Right lobe of liver (tissue), 6 donors: ENCODE measurements around the gene PAQR8. TPM values are rescaled to one million over a fixed set of nuclear protein-coding genes. Genes with fewer than 3 reads are reported as not detected.

Source experiments
- ATAC-seq, 4 donors: fragments of 200-7000 bp; cut with Tn5 transposase; one replicate each; pipeline ENCODE4 v1.9.1; 2020; ENCODE audit warnings: mild to moderate bottlenecking in 4 of 4, moderate library complexity in 4 of 4
- DNase-seq, 3 donors: peaks; one replicate each; pipeline ENCODE4 v3.0.0-alpha.2; 2020
- H3K27ac ChIP-seq, 3 donors: fragments of 200-600 bp; one replicate each; pipeline ENCODE4 v1.8.0; 2022
- H3K27me3 ChIP-seq, 2 donors: fragments of 200-600 bp; one replicate each; pipeline ENCODE4 v1.8.0; 2022
- H3K36me3 ChIP-seq, 4 donors: fragments of 200-600 bp; sonication (generic) in 1 of 4; one replicate each; pipeline versions ENCODE4 v1.5.1 to v1.8.0; 2017 to 2022; ENCODE audit warnings: control low read depth in 1 of 4
- H3K4me1 ChIP-seq, 4 donors: fragments of 200-600 bp; sonication (generic) in 1 of 4; one replicate each; pipeline versions ENCODE4 v1.5.1 to v1.8.0; 2017 to 2022; ENCODE audit warnings: control low read depth in 1 of 4
- H3K4me3 ChIP-seq, 3 donors: fragments of 200-600 bp; one replicate each; pipeline ENCODE4 v1.8.0; 2022
- H3K9me3 ChIP-seq, 4 donors: fragments of 200-600 bp; sonication (generic) in 1 of 4; one replicate each; pipeline versions ENCODE4 v1.5.1 to v1.8.0; 2017 to 2022; ENCODE audit warnings: control low read depth in 1 of 4
- POLR2A ChIP-seq: fragments of 450-650 bp; IDR thresholded peaks from one replicate; pipeline ENCODE4 v1.6.1; 2017; ENCODE audit warnings: antibody characterized with exemption, mild to moderate bottlenecking
- WGBS: methylation state at CpG from one replicate; pipeline ENCODE4 v1.1.6; 2018; ENCODE audit warnings: low coverage, low lambda C conversion rate; ENCODE audit not compliant: insufficient coverage; ENCODE audit errors: missing lambda C conversion rate; 5-methylcytosine and 5-hydroxymethylcytosine counted together
- intact Hi-C, 2 donors: fragments of 100-400 bp; cut with DNase I; formaldehyde crosslinking; loops; one replicate each; pipeline versions ENCODE4 v1.11.2 to v1.14.1; 2022
- total RNA-seq, 6 experiments: library from RNA; depleted of rRNA in 2 of 6; stranded (reverse); fragments of >200 nt in 2 of 6; fragmentation: NEBNext Ultra II Directional in 3 of 6; extraction: Animal tissue kit (Norgen Biotek cat#: 25700) in 3 of 6; gene quantifications; one replicate each; pipeline versions ENCODE4 v1.1.0 to v1.2.4, GENCODE V29; 2016 to 2023
- TF ChIP-seq, protein P1 (sequence below), 4 donors: fragments of 200-600 bp in 3 of 4; fragments of 450-650 bp in 1 of 4; IDR thresholded peaks; one replicate each; pipeline versions ENCODE4 v1.5.1 to v1.8.0; 2016 to 2022; ENCODE audit warnings: antibody characterized with exemption in 4 of 4, mild to moderate bottlenecking in 2 of 4
- donor health status: DM: no; HTN: yes; CAD: no.
- donor health status: DM: no; HTN: no; CAD: no.
- donor health status: DM: no; HTN: no; CAD: no.
- donor health status: DM: no; HTN: yes; CAD: no.
- donor health status: DM: no; HTN: yes; CAD: no.

Gene PAQR8
- total RNA-seq, 6 experiments from 2014 or later = 0.29 to 1.5 (median 0.77) TPM

GRCh38 chr6:52317841-52318581 lies 43.9 kb upstream of the PAQR8 start:
- ATAC-seq (no peak), DNase-seq (no peak)
- H3K4me3 ChIP-seq = no peak overlapping the region
- no peaks in the 10 kb centered on the region for H3K36me3 ChIP-seq
- TF ChIP-seq, protein P1, sequence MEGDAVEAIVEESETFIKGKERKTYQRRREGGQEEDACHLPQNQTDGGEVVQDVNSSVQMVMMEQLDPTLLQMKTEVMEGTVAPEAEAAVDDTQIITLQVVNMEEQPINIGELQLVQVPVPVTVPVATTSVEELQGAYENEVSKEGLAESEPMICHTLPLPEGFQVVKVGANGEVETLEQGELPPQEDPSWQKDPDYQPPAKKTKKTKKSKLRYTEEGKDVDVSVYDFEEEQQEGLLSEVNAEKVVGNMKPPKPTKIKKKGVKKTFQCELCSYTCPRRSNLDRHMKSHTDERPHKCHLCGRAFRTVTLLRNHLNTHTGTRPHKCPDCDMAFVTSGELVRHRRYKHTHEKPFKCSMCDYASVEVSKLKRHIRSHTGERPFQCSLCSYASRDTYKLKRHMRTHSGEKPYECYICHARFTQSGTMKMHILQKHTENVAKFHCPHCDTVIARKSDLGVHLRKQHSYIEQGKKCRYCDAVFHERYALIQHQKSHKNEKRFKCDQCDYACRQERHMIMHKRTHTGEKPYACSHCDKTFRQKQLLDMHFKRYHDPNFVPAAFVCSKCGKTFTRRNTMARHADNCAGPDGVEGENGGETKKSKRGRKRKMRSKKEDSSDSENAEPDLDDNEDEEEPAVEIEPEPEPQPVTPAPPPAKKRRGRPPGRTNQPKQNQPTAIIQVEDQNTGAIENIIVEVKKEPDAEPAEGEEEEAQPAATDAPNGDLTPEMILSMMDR (IDR thresholded peaks at IDR 0.05) = no peak
- no peak for TF ChIP-seq POLR2A
- no peaks in the 10 kb centered on the region for H3K4me1 ChIP-seq
- no peaks in the 10 kb centered on the region for H3K9me3 ChIP-seq
- intact Hi-C loops = no loop called here
- H3K27ac ChIP-seq = no peak overlapping the region
- WGBS = 33% methylated on average over 4 of the region's 4 CpGs
- H3K27me3 ChIP-seq = no peaks in the 10 kb centered on the region

DNA sequence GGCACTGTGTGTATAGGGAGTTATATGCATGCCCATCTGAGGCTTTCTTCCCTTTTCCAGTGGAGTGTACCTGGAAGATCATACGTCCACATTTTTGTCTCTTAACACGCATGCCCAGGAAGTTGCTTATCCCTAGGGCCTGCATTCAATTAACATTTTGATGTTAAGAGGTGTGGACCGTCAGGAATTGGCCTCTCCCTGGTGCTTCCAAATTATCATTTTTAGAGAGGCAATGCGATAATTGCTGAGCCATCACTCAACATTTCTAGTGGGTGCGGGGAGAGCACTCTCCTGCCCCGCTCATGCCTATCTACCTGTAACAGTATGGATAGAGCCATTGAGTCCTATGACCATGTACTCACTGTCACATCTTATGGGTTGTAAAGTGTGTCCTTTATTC lies 37.8 kb upstream of the PAQR8 start:
- Histone ChIP-seq H3K27me3 (no peaks in the 10 kb centered on the region), H3K36me3 (no peaks in the 10 kb centered on the region), H3K4me3 (no peak overlapping the region), H3K4me1 (no peaks in the 10 kb centered on the region), H3K27ac (no peak overlapping the region), H3K9me3 (no peaks in the 10 kb centered on the region)
- no peak for ATAC-seq
- no peak for DNase-seq
- WGBS = 93% methylated on average over 5 of the region's 6 CpGs
- intact Hi-C loops = no loop called here
- TF ChIP-seq, protein P1 (IDR thresholded peaks at IDR 0.05) = no peak
- no peak for TF ChIP-seq POLR2A

- DNase-seq = no peak
- TF ChIP-seq, protein P1 (IDR thresholded peaks at IDR 0.05) = no peak
- TF ChIP-seq POLR2A = no peak
- no peak for ATAC-seq
- no peaks in the 10 kb centered on the region for H3K9me3 ChIP-seq
- intact Hi-C loops = no loop called here
- H3K36me3 ChIP-seq = no peaks in the 10 kb centered on the region
- 81% methylated on average over 11 of the region's 14 CpGs for WGBS
- H3K27me3 ChIP-seq = no peaks in the 10 kb centered on the region
- no peak overlapping the region for H3K27ac ChIP-seq
- no peaks in the 10 kb centered on the region for H3K4me1 ChIP-seq
- no peak overlapping the region for H3K4me3 ChIP-seq
These were observed 36.1 kb upstream of the PAQR8 start for GRCh38 chr6:52325695-52326471.

DNA sequence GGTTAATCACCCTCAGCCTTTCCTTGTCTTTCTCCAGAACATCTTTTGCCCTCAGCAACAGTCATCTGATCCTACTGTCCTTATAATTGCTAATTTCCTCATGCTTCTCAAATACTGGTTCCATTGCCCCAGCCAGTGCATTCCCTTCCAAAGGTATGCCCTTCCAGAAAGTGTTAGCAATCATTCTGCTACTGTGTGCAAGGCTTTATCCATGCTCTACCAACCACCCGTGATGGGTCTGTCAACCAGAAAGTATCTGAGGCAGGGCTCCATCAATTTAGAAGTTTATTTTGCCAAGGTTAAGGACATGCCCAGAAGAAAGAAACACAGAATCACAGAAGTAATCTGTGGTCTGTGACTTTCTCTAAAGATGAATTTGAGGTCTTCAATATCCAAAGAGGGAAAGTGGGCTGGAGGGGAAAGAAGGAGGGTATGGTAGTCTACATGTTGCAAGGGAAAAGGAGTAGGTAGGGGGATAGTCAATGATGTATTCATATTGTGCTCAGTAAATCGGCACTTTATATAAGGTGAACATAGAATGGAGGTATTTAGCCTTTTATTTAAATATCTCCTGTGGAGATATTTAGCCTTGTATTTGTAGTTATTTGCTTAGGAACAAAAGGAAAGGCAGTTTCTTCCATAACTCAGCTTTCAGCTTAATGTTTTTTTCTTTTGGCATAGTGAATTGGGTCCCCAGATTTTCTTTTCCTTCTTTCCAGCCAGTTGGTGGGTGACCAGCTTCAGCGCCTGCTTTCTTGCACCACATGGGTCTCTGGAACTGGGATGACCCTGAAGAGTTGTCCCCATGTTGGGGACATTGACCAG lies 35.2 kb upstream of the PAQR8 start:
- ATAC-seq (no peak), DNase-seq (no peak)
- no peaks in the 10 kb centered on the region for H3K27me3 ChIP-seq
- H3K9me3 ChIP-seq = no peaks in the 10 kb centered on the region
- no peaks in the 10 kb centered on the region for H3K4me1 ChIP-seq
- intact Hi-C loops = no loop called here
- WGBS = 93% methylated on average over 3 of the region's 3 CpGs
- no peak for TF ChIP-seq POLR2A
- TF ChIP-seq, protein P1 (IDR thresholded peaks at IDR 0.05) = no peak
- H3K27ac ChIP-seq = no peak overlapping the region
- no peak overlapping the region for H3K4me3 ChIP-seq
- no peaks in the 10 kb centered on the region for H3K36me3 ChIP-seq
